Ovary (tissue), 3 donors: ENCODE data around the gene DAPL1.

Experiments used
- CTCF ChIP-seq, 3 donors: fragments of 450-650 bp in 2 of 3; fragments of 200-600 bp in 1 of 3; IDR thresholded peaks; one replicate each; pipeline versions ENCODE4 v1.5.1 to v1.8.0; 2016 to 2022; ENCODE audit warnings: antibody characterized with exemption in 3 of 3, mild to moderate bottlenecking in 1 of 3
- POLR2A ChIP-seq: fragments of 450-650 bp; IDR thresholded peaks from one replicate; pipeline ENCODE4 v1.6.1; 2017; ENCODE audit warnings: antibody characterized with exemption, mild to moderate bottlenecking, moderate library complexity
- donor health status: DM: no; HTN: no; CAD: no.

GRCh38 chr2:158782616-158783015 lies 12.5 kb upstream of the DAPL1 start:
- TF ChIP-seq CTCF (IDR thresholded peaks at IDR 0.05) (no peak), POLR2A (no peak)
